HG03354 (cell line): ENCODE data around the gene S1PR1.
"Not testable (repeated sequence)": the region's sequence is repeated elsewhere in the genome, so short reads cannot be mapped to it uniquely, and the experiment has no call there.

Experiments
- ATAC-seq: cut with Tn5 transposase; IDR thresholded peaks from one replicate; pipeline ENCODE4 v1.9.1; 2021; ENCODE audit warnings: mild to moderate bottlenecking; ENCODE audit not compliant: unreplicated experiment, poor library complexity, severe bottlenecking

The S1PR1 gene

GRCh38 chr1:101236516-101237228 is at the start of gene S1PR1:
Gene S1PR1 (plus strand): TSS chr1:101237019. CDS start chr1:101238985, 1,966 bp downstream.
- peak; percentile 21 for ATAC-seq

DNA sequence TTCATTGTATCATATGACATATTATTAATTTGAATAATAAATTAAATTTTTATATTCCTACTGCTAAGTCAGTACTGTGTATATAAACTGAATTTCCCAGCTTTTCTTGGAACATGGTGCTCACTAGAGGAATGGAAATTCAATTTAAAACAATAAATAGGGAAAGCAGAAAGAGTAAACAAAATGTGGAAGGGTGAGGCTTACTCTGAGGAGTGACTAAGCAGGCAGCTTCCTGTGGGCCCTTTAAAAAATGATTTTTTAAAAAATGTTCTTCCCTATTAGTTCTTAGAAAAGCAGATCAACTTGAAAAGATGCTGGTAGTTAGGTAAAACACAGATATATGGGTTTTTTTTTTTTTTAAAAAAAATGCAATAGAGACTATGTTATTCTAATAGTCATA is 49.5 kb upstream of the S1PR1 start:
- ATAC-seq = no peak

- no peak for ATAC-seq
These were observed 48.5 kb upstream of the S1PR1 start for GRCh38 chr1:101188331-101188730.

DNA sequence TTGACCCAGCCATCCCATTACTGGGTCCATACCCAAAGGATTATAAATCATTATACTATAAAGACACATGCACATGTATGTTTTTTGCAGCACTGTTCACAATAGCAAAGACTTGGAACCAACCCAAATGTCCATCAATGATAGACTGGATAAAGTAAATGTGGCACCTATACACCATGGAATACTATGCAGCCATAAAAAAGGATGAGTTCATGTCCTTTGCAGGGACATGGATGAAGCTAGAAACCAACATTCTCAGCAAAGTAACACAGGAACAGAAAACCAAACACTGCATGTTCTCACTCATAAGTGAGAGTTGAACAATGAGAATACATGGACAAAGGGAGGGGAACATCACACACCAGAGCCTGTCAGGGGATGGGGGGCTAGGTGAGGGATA is 47.9 kb upstream of the S1PR1 start:
- not testable (repeated sequence) for ATAC-seq

- ATAC-seq = no peak
These were observed 46.4 kb upstream of the S1PR1 start for GRCh38 chr1:101190441-101190840.

- ATAC-seq = no peak
These were observed 45.8 kb upstream of the S1PR1 start for GRCh38 chr1:101191049-101191448.

- no peak for ATAC-seq
These were observed 43.1 kb upstream of the S1PR1 start for GRCh38 chr1:101193733-101194169.

DNA sequence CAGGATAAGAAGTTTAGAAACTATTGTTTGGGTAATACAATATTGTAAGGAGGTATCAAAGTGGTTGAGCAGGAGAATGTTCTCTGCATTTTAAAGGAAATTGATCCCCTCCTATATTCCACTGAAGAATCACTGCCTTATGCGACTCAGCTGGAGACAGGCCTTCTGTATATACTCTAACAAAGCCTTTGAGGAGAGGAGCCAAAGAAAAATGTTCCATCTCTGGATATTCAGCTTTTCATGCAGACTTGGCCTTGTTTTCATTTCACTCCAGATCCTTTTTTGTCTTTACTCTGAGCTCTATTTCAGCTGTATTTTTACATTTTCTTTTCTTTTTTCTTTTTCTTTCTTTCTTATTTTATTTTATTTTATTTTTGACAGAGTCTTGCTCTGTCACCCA is 42.1 kb upstream of the S1PR1 start:
- ATAC-seq = no peak

- ATAC-seq = no peak
These were observed 40.2 kb upstream of the S1PR1 start for GRCh38 chr1:101196668-101197067.

- ATAC-seq = peak; percentile 99
These were observed 37.8 kb upstream of the S1PR1 start for GRCh38 chr1:101198842-101199636.

DNA sequence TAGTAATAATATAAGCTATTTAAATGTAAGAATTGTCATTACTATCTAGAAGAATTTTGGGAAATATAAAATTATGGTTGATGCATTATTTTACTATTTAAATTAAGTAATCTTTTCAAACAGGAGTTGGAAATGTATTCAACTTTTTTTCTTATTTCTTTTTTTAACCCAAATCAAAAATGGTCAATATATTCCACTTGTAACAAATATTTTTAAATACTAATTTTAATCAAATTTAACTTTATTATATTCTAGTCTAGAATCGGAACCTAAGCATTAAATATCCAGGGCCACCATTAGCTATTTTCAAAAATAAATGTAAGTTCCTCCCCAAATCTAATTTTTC is 37.2 kb upstream of the S1PR1 start:
- no peak for ATAC-seq

GRCh38 chr1:101200513-101200912 is 36.3 kb upstream of the S1PR1 start:
- no peak for ATAC-seq

DNA sequence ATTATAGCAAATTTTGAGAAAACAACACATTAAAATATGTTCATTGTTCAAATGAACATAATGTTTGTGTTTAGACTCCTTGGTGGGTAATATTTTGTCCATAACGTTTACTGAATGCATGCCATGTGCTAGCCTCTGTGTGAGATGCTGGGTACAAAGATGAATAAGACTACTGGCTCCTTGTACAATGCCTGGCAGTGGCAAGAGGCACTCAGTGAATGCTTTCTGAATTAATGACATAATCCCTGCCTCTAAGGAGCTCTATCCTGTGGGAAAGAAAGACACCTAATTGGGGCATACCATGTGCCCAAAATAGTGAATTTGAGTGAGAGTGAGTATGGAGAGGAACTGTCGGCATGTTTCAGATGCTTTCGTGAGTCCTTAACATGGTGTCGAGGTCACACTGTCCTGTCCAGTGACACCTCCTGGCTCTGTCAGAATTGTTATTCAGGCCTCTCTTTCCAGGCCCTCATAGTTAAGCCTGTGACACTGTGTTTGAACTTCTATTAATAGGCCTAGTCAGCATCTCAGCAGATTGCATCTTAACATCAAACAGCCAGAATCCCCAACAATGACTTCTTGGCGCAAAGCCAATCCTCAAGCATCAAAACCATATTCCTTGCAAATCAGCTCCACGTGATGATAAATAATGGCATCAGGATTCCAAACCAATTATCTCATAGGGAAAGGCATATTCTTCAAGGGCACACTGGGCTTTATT is 32.8 kb upstream of the S1PR1 start:
- ATAC-seq = no peak

- ATAC-seq = no peak
These were observed 31.4 kb upstream of the S1PR1 start for GRCh38 chr1:101205457-101205856.

- not testable (repeated sequence) for ATAC-seq
These were observed 30.7 kb upstream of the S1PR1 start for GRCh38 chr1:101206139-101206538.

DNA sequence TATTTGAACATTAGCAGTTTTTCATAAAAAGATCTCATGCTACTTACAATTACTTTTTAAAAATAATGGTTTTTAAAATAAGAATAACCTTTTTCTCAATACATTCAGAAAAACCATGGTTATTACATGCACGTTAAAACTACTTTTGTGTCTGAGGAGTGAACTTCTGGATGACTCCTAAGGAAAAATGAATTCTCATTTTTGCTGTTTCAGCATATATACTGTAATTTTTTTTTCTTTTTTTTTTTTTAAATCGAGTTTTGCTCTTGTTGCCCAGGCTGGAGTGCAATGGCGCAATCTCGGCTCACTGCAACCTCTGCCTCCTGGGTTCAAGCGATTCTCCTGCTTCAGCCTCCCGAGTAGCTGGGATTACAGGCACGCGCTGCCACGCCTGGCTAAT is 29.5 kb upstream of the S1PR1 start:
- ATAC-seq = not testable (repeated sequence)

DNA sequence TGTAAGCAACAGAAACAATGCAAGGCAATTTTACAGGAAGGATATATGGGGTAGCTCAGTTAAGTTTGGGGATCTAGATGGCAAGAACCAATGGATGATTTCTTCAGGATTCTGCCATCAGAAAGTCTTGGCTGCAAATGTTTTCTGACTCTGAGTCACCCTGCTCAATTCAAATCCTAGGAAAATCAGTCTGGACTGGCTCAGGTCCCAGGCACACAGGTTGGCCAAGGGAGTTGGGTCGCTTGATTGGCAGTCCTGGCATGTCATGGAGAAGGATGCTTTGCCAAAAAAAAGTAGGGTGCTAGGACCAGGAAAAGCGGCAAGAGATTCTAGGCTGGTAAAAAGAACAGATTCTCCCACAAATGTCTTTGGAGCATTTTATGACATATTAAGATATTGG is 28.9 kb upstream of the S1PR1 start:
- ATAC-seq = no peak

DNA sequence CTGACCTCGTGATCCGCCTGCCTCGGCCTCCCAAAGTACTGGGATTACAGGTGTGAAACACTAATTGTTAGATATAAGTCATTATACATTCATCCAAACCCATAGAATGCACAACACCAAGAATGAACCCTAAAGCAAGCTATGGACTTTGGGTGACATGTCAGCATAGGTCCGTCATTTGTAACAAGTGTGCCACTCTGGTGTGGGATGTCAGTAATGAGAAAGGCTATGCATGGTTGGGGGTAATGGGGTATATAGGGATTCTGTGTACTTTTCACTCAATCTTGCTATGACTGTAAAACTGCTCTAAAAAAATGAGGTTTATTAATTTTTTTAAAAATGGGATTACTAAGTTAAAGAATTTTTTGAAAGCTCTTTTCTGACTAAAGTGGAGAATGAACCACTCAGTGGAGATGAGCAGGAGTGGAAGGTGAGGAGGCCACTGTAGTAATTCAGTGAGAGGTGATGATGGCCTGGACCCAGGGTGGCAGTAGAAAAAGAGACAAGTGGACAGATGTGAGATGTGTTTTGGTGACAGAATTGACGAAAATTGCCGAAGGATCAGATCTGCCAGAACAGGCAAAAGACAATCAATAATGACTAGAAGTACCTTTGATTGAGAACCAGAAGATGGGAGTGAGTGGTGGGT is 21.3 kb upstream of the S1PR1 start:
- ATAC-seq = no peak

DNA sequence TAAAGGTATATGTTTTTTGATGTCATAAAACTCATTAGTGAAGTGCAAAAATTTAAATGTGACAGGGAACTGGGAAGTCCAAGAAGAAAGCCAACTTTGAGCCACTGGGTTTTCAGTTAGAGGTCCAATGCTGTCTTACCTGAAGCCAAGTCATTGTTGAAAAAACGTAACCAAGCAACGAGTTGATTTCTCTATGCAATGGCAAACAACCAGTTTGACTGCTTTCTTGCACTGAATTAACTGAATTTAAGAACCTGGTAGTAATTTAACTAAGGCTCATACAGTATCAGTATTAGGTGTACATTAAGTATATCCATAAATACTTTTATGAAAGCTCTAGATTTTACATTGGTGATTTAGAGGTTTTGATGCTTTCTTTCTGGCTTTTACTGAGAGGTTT is 20.2 kb upstream of the S1PR1 start:
- no peak for ATAC-seq

- ATAC-seq = no peak
These were observed 19.7 kb upstream of the S1PR1 start for GRCh38 chr1:101217148-101217547.
